Coronary artery (tissue), 2 donors: ENCODE results near the gene GRK6.

ENCODE experiments used
- DNase-seq: peaks from one replicate; pipeline ENCODE4 v3.0.0-alpha.2; 2017; ENCODE audit warnings: low spot score
- H3K27ac ChIP-seq, 2 donors: fragments of 200-600 bp; sonication (generic); one replicate each; pipeline ENCODE4 v1.5.1; 2016 to 2019
- H3K4me3 ChIP-seq: fragments of 200-600 bp; sonication (generic); 2 replicates; pipeline ENCODE4 v1.5.1; 2016; ENCODE audit warnings: mild to moderate bottlenecking, moderate library complexity
- CTCF ChIP-seq: fragments of 200-600 bp; sonication (generic); IDR thresholded peaks from one replicate; pipeline ENCODE4 v1.5.1; 2019; ENCODE audit warnings: antibody characterized with exemption

GRK6 gene

DNA sequence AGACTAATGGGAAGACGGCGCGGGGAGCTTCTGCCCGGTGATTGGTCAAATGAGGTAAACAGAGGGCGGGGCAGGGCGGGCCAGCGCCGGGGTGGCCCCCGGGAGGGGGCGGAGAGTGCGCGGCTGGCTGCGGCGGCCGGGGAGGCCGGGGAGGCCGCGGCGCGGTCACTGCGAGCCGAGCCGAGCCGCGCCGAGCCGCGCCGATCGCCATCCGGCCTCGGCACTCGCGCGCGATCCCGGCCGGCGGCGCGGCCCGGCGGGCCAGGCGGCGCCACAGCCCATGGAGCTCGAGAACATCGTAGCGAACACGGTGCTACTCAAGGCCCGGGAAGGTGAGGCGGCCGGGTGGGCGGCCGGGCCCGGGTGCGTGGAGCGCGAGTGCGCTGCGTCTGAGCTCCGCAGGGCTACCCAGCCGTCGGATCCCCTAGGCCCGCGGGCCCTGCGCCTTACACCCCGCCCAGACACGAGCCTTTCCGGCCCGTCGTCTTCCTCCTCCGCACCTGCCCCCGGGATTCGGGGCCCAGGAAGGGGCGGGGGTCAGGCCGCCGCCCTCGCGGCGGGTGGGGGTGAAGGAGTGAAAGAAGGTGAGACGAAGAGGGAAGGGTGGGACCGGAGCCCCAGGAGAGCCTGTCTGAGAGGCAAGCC, at the start of gene GRK6:
Gene GRK6 (plus strand): TSS at position 111 of the 645 bp plus-strand sequence. CDS start 170 bp downstream, at position 281.
- no peak for TF ChIP-seq CTCF
- Histone ChIP-seq H3K27ac (peak within 1 kb of the TSS; percentile 90 to 97), H3K4me3 (peak within 1 kb of the TSS; percentile 97)
- DNase-seq = peak; percentile 80

DNA sequence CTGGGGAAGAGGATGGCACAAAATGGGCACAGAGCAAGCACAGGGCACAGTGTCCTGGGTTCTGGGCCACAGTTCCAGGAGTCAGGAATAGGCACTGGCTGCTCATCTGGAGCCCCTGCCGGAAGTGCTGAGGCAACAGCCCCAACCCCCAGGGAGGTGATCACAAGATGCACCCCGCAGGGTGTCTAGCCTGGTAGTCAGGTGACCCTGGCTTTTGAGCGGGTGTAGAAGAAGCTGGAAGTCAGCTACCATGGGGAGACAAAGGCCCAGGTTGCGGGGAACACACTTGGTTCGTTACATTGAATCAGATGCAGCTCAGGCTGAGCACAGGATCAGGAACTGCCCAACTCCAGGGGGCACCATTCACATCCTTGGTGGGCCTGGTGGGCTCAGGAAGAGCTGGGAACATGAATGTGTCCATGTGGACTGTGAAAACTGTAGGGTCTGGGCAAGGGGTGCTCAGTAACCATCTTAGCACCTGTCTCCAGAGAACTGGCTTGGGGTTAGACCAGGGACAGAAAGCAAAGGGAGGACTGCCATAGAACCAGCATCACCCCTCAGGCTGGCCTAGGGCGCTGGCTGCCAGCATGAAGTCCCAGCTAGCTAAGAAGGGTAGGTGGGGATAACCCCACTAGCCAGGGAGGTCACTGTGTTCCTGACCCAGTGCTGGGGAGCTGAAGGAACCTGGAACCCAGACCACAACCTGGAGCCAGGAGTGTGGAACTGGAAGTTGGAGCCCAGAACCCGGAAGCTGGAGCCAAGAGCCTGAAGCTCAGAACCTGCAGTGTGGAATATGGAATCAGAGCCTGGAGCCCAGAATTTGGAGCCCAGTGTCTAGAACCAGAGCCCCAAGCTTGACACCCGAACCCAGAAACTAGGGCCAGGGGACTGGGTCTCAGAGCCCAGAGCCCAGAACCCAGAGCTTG, 48.4 kb upstream of the GRK6 start:
- Histone ChIP-seq H3K4me3 (no peak overlapping the region), H3K27ac (no peak overlapping the region)
- no peak for DNase-seq
- no peak for TF ChIP-seq CTCF

GRCh38 chr5:177378884-177379883, 47.3 kb upstream of the GRK6 start:
- H3K27ac ChIP-seq = no peak overlapping the region
- H3K4me3 ChIP-seq = no peak overlapping the region
- DNase-seq = no peak
- no peak for TF ChIP-seq CTCF

- no peak overlapping the region for H3K27ac ChIP-seq
- no peak for DNase-seq
- no peak overlapping the region for H3K4me3 ChIP-seq
- TF ChIP-seq CTCF = no peak
Measured at GRCh38 chr5:177380805-177381126, 45.7 kb upstream of the GRK6 start.

DNA sequence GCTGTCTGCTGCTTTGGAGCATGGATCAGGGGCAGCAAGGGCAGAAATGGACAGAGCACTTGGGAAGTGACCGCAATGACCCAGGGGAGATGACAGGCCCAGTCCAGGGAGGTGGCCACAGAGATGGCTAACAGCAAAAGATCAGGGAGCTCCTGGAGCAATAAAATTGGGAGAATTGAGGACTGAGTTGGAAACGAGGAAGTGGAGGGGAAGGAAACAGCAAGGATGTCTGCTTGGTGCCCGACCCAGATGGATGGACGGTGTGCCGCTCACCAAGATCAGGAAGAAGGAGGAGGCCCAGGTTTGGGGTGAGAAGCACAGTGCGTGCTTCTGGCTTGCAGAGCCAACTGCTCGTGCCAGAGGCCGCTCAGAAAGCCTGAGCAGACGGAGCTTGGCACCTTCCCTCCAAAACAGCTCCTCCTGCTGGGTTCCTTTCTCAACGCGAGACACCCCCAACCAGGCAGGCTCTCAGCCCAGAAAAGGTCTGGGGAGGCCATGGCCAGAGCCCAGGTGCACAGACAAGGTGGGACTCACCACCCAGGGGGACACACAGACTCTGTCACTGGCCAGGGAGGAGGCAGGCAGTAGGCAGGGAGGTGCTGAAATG, 44.0 kb upstream of the GRK6 start:
- no peak for DNase-seq
- TF ChIP-seq CTCF = no peak

DNA sequence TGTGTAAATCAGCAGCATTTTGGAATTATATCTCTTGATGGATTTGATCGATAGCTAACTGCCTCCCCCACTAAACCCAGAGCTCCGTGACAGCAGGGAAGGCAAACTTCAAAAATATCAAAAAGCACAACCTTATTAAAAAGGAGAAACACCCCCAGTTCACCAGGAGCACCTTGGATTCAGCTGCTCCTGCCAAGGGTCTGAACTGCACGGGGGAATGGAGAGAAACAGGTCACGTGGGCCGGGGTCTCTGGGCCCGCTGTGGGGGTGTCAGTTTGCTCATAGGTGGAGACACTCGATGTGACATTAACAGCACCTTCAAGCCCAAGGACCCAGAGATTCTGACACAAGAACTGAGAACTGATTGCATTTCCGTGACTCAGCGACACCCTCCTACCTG, 43.3 kb upstream of the GRK6 start:
- TF ChIP-seq CTCF = no peak
- Histone ChIP-seq H3K4me3 (no peak overlapping the region), H3K27ac (no peak overlapping the region)
- DNase-seq = no peak

More for the DNA sequence above, 44.0 kb upstream of the GRK6 start:
- Histone ChIP-seq H3K27ac (no peak overlapping the region), H3K4me3 (no peak overlapping the region)
